Urothelium cell line (cell line): ENCODE measurements around the gene STAB2.

Experiments
- DNase-seq: peaks from one replicate; pipeline ENCODE4 v3.0.0; 2011; ENCODE audit warnings: low spot score, mixed read lengths
- FAIRE-seq: peaks from 2 replicates; lab custom pipeline; 2011; peaks lifted over from hg19 to GRCh38; lab: Jason Lieb, UNC

Gene STAB2

GRCh38 chr12:103773109-103773910 is 186.2 kb downstream of the STAB2 start:
- DNase-seq: no peak
- FAIRE-seq: no peak

- FAIRE-seq: no peak
Measured at GRCh38 chr12:103774977-103775560, 188.0 kb downstream of the STAB2 start.

GRCh38 chr12:103778781-103779180 is 191.7 kb downstream of the STAB2 start:
- FAIRE-seq: no peak
- DNase-seq: no peak

More at GRCh38 chr12:103774977-103775560, 188.0 kb downstream of the STAB2 start:
- no peak for DNase-seq

GRCh38 chr12:103779410-103780092 is 192.5 kb downstream of the STAB2 start:
- DNase-seq (peak; percentile 45), FAIRE-seq (no peak)

- DNase-seq (peak; percentile 11), FAIRE-seq (no peak)
Measured at GRCh38 chr12:103780093-103780440, 193.0 kb downstream of the STAB2 start.

- DNase-seq (no peak), FAIRE-seq (no peak)
Measured at GRCh38 chr12:103780992-103781391, 193.9 kb downstream of the STAB2 start.

GRCh38 chr12:103782399-103782798 is 195.3 kb downstream of the STAB2 start:
- DNase-seq: no peak
- no peak for FAIRE-seq

GRCh38 chr12:103783744-103784664 is 196.9 kb downstream of the STAB2 start:
- DNase-seq (no peak), FAIRE-seq (no peak)

- no peak for FAIRE-seq
- DNase-seq: no peak
Measured at GRCh38 chr12:103785243-103786031, 198.4 kb downstream of the STAB2 start.

GRCh38 chr12:103786201-103786600 is 199.1 kb downstream of the STAB2 start:
- DNase-seq (no peak), FAIRE-seq (no peak)

GRCh38 chr12:103791350-103791920 is 204.4 kb downstream of the STAB2 start:
- DNase-seq (no peak), FAIRE-seq (no peak)

- no peak for DNase-seq
- FAIRE-seq: no peak
Measured at GRCh38 chr12:103793046-103793445, 206.0 kb downstream of the STAB2 start.

GRCh38 chr12:103793512-103794045 is 206.5 kb downstream of the STAB2 start:
- no peak for FAIRE-seq
- no peak for DNase-seq

GRCh38 chr12:103794309-103795213 is 207.5 kb downstream of the STAB2 start:
- no peak for FAIRE-seq
- DNase-seq: no peak

- DNase-seq (no peak), FAIRE-seq (no peak)
Measured at GRCh38 chr12:103798586-103798985, 211.5 kb downstream of the STAB2 start.

GRCh38 chr12:103799504-103799856 is 212.4 kb downstream of the STAB2 start:
- no peak for DNase-seq
- no peak for FAIRE-seq

- FAIRE-seq: no peak
- DNase-seq: no peak
Measured at GRCh38 chr12:103799857-103800771, 213.0 kb downstream of the STAB2 start.
